K562 treated with DMSO at 1 percent for 12 hours (cell line): ENCODE data around the gene LRRC3B. TPM values are rescaled to one million over a fixed set of nuclear protein-coding genes. Genes with fewer than 3 reads are reported as not detected.

Source experiments
- total RNA-seq: library from RNA; unstranded; fragments of 300-600 nt; gene quantifications from 2 replicates; pipeline ENCODE4 v1.2.3, GENCODE V29; 2022; ENCODE audit not compliant: insufficient read depth

Gene LRRC3B
- not detected in 2 replicates for total RNA-seq

GRCh38 chr3:26622621-26623418 is at the start of gene LRRC3B:
Gene LRRC3B, plus strand, starts transcription at chr3:26622772. Its CDS starts 86,901 bp downstream, at chr3:26709673.

